ENCODE data around the gene SH2D2A. TPM values are rescaled to one million over a fixed set of nuclear protein-coding genes. Genes with fewer than 3 reads are reported as not detected.

SH2D2A gene
- total and polyA plus RNA-seq, 9 of the 15 experiments (the other 6 are each of a cell fraction or from before 2014, with no cell fraction given): 0.89 to 33.6 (median 6.9) TPM

DNA sequence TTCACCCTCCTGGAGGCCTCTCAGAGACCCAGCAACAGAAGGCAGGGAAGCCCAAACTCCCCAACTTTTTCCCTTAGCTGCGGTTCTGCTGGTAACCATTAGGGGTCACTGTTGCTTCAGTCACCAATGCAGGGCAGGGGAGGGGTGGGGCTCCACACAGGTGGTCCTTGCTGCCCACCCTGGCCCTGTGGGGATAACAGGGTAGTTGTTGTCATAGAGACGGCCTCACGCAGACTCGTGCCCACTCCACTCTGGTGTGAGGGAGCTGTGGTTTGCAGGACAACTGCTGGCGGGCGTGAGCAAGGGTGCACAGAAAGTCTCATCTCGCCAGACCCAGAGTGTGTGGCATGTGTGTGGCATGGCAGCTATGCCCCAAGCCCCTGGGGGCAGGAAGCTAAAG, 22.3 kb upstream of the SH2D2A start (continued):
- no peak for TF ChIP-seq ZNF57 (CRISPR knock-in tag; IDR thresholded peaks at IDR 0.05)
- no peak for TF ChIP-seq GABPA (tag; conservative IDR thresholded peaks at IDR 0.05; ENCODE audit: low read depth)
- TF ChIP-seq, protein P1, sequence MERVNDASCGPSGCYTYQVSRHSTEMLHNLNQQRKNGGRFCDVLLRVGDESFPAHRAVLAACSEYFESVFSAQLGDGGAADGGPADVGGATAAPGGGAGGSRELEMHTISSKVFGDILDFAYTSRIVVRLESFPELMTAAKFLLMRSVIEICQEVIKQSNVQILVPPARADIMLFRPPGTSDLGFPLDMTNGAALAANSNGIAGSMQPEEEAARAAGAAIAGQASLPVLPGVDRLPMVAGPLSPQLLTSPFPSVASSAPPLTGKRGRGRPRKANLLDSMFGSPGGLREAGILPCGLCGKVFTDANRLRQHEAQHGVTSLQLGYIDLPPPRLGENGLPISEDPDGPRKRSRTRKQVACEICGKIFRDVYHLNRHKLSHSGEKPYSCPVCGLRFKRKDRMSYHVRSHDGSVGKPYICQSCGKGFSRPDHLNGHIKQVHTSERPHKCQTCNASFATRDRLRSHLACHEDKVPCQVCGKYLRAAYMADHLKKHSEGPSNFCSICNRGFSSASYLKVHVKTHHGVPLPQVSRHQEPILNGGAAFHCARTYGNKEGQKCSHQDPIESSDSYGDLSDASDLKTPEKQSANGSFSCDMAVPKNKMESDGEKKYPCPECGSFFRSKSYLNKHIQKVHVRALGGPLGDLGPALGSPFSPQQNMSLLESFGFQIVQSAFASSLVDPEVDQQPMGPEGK (CRISPR knock-in tag; IDR thresholded peaks at IDR 0.05; ENCODE audit: borderline replicate concordance): no peak
- TF ChIP-seq, protein P2, sequence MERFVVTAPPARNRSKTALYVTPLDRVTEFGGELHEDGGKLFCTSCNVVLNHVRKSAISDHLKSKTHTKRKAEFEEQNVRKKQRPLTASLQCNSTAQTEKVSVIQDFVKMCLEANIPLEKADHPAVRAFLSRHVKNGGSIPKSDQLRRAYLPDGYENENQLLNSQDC (CRISPR knock-in tag; IDR thresholded peaks at IDR 0.05): no peak
- no peak for TF ChIP-seq TGIF2 (CRISPR knock-in tag; IDR thresholded peaks at IDR 0.05)
- TF ChIP-seq ZSCAN32 (CRISPR knock-in tag; IDR thresholded peaks at IDR 0.05): no peak
- TF ChIP-seq KDM5B (IDR thresholded peaks at IDR 0.05; ENCODE audit: insufficient replicate concordance, low read depth, low read length): no peak
- TF ChIP-seq, protein P3, sequence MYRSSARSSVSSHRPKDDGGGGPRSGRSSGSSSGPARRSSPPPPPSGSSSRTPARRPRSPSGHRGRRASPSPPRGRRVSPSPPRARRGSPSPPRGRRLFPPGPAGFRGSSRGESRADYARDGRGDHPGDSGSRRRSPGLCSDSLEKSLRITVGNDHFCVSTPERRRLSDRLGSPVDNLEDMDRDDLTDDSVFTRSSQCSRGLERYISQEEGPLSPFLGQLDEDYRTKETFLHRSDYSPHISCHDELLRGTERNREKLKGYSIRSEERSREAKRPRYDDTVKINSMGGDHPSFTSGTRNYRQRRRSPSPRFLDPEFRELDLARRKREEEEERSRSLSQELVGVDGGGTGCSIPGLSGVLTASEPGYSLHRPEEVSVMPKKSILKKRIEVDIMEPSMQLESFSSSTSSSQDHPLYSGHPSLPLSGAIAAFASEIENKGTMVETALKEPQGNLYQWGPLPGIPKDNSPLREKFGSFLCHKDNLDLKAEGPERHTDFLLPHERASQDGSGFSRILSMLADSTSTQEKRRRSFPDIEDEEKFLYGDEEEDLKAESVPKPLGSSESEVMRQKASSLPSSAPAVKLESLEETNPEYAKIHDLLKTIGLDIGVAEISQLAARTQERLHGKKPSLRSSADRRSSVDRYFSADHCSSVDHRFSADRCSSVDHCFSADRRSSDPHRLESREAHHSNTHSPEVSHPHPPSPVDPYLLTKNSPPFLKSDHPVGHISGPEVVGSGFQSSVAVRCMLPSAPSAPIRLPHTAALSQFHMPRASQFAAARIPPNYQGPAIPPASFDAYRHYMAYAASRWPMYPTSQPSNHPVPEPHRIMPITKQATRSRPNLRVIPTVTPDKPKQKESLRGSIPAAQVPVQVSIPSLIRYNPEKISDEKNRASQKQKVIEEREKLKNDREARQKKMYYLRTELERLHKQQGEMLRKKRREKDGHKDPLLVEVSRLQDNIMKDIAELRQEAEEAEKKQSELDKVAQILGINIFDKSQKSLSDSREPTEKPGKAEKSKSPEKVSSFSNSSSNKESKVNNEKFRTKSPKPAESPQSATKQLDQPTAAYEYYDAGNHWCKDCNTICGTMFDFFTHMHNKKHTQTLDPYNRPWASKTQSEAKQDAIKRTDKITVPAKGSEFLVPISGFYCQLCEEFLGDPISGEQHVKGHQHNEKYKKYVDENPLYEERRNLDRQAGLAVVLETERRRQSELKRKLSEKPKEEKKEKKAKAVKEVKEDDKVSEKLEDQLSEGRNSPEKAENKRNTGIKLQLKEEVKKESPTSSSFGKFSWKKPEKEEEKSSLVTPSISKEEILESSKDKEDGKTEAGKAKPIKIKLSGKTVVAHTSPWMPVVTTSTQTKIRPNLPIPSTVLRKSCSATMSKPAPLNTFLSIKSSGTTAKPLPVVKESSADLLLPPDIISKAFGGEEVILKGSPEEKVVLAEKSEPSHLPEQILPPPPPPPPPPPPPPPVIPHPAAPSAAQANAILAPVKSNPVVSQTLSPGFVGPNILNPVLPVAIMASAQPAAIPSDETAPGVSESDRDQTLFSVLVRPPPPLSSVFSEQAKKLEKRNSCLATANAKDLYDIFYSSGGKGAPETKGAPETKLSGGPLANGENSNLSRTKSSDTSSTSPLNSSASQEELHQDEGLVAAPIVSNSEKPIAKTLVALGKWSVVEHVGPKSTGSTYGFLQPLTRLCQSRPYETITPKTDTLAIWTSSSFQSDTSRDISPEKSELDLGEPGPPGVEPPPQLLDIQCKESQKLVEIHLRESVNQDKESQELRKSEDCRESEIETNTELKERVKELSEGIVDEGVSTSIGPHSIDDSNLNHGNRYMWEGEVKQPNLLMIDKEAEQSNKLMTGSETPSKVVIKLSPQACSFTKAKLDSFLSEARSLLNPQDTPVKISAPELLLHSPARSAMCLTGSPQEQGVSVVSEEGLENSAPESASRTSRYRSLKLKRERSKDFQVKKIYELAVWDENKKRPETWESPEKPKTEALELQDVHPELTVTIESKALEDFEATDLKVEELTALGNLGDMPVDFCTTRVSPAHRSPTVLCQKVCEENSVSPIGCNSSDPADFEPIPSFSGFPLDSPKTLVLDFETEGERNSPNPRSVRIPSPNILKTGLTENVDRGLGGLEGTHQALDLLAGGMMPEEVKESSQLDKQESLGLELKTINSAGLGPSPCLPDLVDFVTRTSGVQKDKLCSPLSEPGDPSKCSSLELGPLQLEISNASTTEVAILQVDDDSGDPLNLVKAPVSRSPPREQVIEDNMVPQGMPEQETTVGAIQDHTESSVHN (IDR thresholded peaks at IDR 0.05; ENCODE audit: borderline replicate concordance in 1 of 2, low read depth in 1 of 2): no peak
- peak; percentile 74; the same call in 1 of the 2 replicates for TF ChIP-seq XRCC5 (IDR thresholded peaks at IDR 0.05; ENCODE audit: low read depth, low read length)
- TF ChIP-seq RFX1 (IDR thresholded peaks at IDR 0.05): no peak
- TF ChIP-seq PPARD (CRISPR knock-in tag; IDR thresholded peaks at IDR 0.05): no peak
- 0 out of 2 replicates have a peak, but pooled peaks have one; percentile 46 for TF ChIP-seq RB1 (IDR thresholded peaks at IDR 0.05; ENCODE audit: low read depth)
- TF ChIP-seq FOSL1 (tag; conservative IDR thresholded peaks at IDR 0.05): no peak
- no peak for TF ChIP-seq ZNF445 (CRISPR knock-in tag; IDR thresholded peaks at IDR 0.05; ENCODE audit: low read depth)
- TF ChIP-seq, protein P4, sequence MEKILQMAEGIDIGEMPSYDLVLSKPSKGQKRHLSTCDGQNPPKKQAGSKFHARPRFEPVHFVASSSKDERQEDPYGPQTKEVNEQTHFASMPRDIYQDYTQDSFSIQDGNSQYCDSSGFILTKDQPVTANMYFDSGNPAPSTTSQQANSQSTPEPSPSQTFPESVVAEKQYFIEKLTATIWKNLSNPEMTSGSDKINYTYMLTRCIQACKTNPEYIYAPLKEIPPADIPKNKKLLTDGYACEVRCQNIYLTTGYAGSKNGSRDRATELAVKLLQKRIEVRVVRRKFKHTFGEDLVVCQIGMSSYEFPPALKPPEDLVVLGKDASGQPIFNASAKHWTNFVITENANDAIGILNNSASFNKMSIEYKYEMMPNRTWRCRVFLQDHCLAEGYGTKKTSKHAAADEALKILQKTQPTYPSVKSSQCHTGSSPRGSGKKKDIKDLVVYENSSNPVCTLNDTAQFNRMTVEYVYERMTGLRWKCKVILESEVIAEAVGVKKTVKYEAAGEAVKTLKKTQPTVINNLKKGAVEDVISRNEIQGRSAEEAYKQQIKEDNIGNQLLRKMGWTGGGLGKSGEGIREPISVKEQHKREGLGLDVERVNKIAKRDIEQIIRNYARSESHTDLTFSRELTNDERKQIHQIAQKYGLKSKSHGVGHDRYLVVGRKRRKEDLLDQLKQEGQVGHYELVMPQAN (IDR thresholded peaks at IDR 0.05; ENCODE audit: borderline replicate concordance): no peak
- no peak for TF ChIP-seq KDM2B (CRISPR knock-in tag; IDR thresholded peaks at IDR 0.05)

Data from K562 (cell line).